H1 (cell line): ENCODE data around the gene CAP2. TPM values are rescaled to one million over a fixed set of nuclear protein-coding genes. Genes with fewer than 3 reads are reported as not detected.

ENCODE experiments used
- CBX5 ChIP-seq: fragments of 300-800, 300-1000 bp; sonication (generic); IDR thresholded peaks from 2 replicates; pipeline ENCODE4 v1.7.1; 2016; ENCODE audit warnings: antibody characterized with exemption, low read length, low read depth
- E2F6 ChIP-seq: IDR thresholded peaks from 2 replicates; pipeline ENCODE4 v1.6.1; 2012; ENCODE audit warnings: inconsistent platforms
- EGR1 ChIP-seq: IDR thresholded peaks from 2 replicates; pipeline ENCODE4 v1.6.1; 2011; ENCODE audit warnings: low read depth, low read length, borderline replicate concordance
- SAP30 ChIP-seq: fragments of 300-600 bp; sonication (generic); IDR thresholded peaks from 2 replicates; pipeline ENCODE4 v1.7.1; 2012; ENCODE audit warnings: low read length, moderate library complexity, mild to moderate bottlenecking, inconsistent platforms; ENCODE audit not compliant: insufficient read depth, insufficient replicate concordance
- SUZ12 ChIP-seq: fragments of 200-600 bp; sonication (generic); IDR thresholded peaks from 2 replicates; pipeline ENCODE4 v1.6.1; 2012; ENCODE audit warnings: mild to moderate bottlenecking, inconsistent platforms, low read length, moderate library complexity, mixed read lengths
- polyA plus RNA-seq, 7 experiments: library from polyadenylated mRNA; depleted of rRNA in 3 of 7; stranded (reverse) in 5 of 7; unstranded in 2 of 7; fragments of >200 nt in 5 of 7; fragments of 200-250 nt in 2 of 7; gene quantifications; 1 replicate in 5 of 7; 2 replicates in 1 of 7; 4 replicates in 1 of 7; pipeline versions ENCODE4 v1.2.1 to v1.2.3, GENCODE V29; 2011 to 2013; ENCODE audit warnings: missing spikeins in 2 of 7, mixed read lengths in 2 of 7
- total RNA-seq: library from RNA; stranded (reverse); fragmentation: NEBNext Ultra II Directional; extraction: Animal tissue kit (Norgen Biotek cat#: 25700); gene quantifications from 2 replicates; pipeline ENCODE4 v1.2.1, GENCODE V29; 2021

The CAP2 gene
- total and polyA plus RNA-seq, 2 of the 8 experiments (the other 6 are each of a cell fraction or from before 2014, with no cell fraction given): 7.2 to 10.0 TPM

- no peak for TF ChIP-seq SUZ12
- TF ChIP-seq E2F6: no peak
- no peak for TF ChIP-seq SAP30
- no peak for TF ChIP-seq CBX5
- TF ChIP-seq EGR1: no peak
These were observed 104.2 kb downstream of the CAP2 start (continued) for GRCh38 chr6:17497535-17498095.
